ENCODE data around the gene COPZ1.

COPZ1 gene

DNA sequence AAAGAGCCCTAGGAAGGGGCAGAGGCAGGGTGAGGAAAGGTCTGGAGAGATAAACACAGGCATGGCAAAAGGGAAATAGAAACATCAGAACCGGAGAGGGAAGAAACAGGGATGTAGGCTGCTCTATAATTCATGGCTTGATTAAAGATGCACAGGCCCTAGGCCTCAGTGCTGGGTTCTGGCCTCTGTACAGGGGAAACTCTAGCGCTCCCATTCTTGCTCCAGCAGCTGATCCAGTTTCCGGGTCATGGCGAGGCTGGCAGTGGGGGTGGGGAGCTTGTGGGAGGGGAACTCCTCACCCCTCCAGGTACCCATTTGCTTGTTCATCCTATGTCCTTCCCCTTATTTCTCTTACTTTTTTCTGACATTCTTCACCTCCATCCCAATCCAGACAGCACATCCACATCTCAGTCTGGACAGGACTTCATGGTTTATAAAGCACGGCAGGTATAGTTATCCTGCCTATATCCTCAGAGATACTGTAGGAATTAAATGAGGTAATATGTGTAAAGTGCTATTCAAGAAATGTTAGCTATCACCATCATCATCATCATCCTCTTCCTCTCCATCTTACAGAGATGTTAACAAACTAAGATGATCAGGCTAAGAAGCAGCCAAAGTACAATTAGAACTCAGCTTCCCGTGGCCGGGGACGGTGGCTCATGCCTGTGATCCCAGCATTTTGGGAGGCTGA is 47.3 kb downstream of the COPZ1 start:
- H3K4me3 ChIP-seq (ENCODE audit: low read depth, low read length) = no peak overlapping the region
- no peak for DNase-seq (ENCODE audit: low read depth)

DNA sequence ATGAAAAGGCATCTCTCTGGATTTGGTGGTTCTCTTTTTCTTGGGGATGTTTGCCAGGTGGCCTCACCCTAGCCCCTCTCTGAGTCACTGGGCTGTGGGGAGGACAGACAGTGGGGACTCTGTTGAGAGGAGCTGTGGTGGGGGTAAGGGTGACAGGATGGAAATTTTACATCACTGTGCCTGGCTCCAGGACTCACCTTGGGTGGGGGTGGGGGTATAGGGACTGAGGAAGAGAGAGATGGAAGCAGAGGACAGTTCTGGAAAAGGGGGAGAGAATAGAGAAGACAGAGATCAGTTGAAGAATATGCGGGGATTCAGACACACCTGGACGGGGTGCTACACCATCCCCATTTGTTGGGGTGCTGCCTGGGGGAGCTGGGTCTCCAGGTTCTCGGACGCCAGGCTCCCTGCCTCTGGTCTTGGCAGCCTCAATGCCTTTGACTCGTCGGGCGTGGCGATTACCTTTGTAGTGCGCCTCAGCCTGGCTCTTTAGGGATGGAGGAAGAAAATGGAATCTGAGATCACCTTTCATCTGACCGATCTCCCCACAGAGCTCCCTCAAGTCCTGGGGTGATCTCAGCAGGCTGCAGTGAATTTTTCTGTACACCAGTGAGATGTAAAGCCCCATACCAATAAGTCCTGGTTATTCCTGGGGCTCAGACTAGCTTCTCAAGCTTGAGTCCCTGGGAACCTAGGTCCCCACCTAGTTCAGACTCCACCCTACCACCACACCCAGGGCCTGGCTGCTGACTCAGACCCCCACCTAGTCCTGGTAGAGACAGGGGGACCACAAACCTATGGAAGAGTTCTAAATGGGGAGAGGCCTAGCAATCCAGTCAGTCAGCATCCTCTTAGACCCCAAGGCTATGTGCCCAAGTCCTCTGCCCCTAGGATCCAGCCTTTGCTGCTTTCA is 49.0 kb downstream of the COPZ1 start:
- DNase-seq (ENCODE audit: low read depth) = no peak
- no peak overlapping the region for H3K4me3 ChIP-seq (ENCODE audit: low read depth, low read length)

DNA sequence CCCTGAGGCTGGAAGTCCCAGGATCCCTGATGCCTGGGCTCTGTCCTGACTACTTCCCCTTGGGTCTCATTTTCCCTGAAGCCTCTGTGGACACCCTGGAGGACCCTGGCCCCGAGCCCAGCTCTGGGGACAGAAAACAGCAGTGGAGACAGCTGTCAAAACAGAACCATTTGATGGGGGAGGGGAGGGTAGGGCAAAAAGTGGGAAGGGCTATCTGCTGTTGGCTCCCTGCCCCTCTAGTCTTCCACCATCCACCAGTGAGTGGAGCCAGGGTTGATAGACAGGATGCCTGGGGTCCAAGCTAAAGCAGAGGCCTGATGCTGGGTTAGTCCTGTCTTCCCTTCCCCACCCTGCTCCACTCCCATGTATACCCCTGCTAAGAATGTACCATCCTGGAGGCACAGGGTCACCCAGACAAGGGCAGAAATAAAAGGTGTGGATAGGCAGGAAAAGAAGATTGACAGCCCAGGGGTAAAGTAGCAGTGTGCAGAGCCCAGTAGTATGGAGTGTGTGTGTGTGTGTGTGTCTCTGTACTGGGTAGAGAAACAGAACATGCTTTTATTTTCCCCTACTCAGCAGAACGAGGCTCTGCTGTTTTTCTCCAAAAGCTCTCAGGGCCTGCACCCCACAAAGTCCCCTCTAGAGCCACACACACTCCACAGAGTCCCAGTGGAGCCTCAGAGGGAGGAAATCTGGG is 49.8 kb downstream of the COPZ1 start:
- DNase-seq (ENCODE audit: low read depth) = no peak
- H3K4me3 ChIP-seq (ENCODE audit: low read depth, low read length) = no peak overlapping the region

DNA sequence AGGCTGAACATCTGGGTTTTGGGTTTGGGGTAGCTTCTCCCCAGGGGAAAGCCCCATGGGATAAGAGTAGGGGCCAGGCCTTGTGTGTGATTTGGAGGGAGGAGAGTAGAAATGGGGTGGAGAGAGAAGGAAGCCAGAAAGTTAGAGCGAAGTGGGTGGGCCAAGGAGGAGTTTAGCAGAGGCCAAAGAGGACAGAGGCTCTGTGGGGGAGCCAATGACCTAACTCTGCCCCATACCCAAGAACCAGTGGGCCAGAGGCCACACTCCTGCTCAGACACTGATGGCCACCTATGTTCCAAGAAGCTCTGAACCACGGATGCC is 50.3 kb downstream of the COPZ1 start:
- DNase-seq (ENCODE audit: low read depth) = no peak
- no peak overlapping the region for H3K4me3 ChIP-seq (ENCODE audit: low read depth, low read length)

DNA sequence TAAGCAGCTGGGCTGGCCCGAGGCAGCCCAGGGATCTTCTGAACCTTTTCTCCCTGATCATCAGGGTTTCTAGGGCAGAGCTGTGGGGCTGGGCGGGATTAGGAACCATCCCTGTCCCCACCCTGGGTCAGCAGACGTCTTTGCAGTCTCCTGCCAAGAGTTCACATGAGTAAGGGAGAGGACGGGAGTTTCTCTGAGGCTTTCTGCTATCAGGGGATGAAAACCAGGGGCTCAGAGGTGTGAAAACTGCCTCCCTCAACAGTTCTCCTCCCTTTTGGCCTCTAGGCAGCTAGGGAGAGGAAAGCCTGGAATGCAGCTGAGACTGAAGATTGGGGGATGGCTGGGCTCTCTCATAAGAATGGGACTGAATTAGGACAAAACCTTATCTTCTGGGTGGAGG is 51.7 kb downstream of the COPZ1 start:
- DNase-seq (ENCODE audit: low read depth) = no peak
- no peak overlapping the region for H3K4me3 ChIP-seq (ENCODE audit: low read depth, low read length)

DNA sequence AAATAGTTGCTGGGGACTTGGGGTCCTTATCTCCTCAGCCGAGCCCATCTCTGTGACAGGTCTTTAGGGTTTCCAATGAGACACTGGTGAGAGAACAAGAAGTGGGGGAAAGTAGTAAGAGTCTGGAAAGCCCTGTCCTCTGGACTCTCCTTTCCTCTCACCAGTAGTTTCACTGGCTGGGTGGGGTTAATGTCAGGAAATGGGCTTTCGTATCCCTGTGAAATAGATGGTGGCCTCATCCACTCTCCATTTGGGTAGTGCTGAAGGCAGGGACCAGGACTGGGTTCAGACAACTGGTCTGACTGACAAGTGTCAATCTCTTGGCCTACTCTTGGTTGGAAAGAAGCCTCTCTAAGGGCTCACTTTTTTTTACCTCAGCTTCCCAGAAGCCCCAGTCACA is 52.1 kb downstream of the COPZ1 start:
- no peak overlapping the region for H3K4me3 ChIP-seq (ENCODE audit: low read depth, low read length)
- no peak for DNase-seq (ENCODE audit: low read depth)

DNA sequence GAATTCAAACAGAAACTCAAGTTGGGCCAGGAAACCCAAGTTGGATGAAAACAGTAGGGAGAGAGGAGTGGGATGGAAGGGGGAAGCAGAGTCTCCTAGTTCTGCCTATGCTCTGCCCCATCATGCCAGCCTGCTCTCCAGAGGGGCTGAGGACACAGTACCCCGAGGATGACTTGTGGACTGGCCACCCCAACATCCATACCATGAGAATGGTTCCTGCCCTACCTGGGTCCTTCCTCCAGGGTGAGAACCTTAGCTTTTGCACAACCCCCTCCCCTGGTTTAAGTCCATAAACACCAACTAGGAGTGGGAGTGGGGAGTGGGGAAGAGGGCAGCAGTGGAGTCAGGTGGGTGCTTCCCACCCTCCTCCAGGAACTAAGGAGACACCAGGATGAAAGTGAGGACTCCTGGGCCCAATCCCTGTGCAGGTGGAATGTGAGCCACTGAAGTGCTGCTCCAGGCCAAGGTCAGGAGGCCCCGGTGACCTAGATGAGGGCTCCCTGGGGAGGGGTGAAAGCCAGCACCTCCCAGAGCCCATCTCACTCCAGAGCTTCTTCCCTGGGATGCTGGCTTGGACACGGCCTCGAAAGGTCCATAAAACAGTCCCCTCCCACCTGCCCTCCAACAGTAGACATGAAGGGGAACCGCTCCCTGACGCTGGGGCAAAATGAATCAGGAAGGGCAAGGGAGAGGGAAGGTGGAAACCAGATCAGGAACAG is 53.0 kb downstream of the COPZ1 start:
- no peak overlapping the region for H3K4me3 ChIP-seq (ENCODE audit: low read depth, low read length)
- no peak for DNase-seq (ENCODE audit: low read depth)

DNA sequence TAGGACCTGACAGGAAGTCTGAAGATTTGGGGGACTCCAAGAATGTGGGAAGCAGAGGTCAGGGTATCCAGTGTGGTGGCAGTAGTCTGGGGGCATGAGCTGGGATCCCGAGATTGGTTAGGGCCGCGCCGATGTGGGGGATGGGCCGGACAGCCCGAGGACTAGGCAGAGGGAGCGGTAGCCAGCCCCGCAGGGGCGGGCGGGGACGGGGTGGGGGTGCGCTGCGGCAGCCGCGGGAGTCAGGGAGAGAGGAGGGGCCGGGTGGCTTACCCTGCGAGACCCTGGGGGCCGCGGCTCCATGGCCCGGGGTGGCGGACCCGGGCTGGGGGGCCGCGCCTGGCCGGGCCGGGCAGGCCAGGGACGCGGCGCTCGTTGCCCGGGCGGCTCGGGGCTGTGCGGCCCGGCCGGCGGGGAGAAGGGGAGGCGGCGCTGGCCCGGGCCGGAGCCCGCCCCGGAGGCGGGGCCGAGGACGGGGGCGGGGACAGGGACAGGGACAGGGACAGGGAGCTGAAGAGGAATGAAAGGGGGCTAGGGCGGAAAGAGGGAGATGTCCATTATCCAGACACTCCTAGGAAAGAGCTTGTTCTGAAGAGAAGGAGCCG is 54.0 kb downstream of the COPZ1 start:
- no peak for DNase-seq (ENCODE audit: low read depth)
- H3K4me3 ChIP-seq (ENCODE audit: low read depth, low read length) = peak overlapping the region; percentile 51

DNA sequence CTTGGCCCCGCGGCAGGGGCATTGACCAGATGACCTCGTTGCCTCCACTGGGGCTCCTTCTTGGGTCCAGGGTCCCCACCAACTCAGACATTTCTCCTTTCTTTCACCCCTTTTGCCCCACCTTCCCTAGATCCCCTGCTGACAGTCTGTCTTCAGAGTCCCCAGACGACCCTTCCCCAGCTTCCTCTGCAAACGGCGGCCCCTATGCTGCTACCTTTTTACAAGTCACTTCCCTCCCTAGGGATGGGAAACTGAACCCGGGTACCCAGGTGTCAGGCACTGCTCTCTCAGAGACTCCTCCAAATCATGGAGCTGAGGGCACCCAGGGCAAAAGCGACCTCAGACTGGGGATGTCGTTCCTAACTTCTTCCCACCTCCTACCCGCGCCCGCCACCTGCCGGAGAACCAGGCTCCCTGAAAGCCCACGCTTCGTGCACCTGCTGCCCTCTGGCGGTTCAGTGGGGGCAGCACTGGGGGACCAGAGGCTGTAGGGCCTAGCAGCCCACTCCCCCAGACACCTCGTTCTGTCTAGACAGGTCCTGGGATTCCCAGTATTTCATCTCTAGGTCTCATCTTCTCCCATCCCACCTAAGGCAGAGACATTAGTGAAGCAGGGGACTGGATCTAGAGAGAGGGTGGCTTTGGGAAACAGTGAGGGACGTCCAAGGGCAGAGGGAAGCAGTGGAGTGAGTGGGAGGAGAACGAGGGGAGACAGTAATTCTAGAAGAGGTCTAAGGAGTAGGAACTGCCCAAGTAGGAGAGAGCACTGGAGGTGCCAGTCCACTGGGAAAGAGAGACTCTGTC is 54.7 kb downstream of the COPZ1 start:
- H3K4me3 ChIP-seq (ENCODE audit: low read depth, low read length) = peak overlapping the region; percentile 51

DNA sequence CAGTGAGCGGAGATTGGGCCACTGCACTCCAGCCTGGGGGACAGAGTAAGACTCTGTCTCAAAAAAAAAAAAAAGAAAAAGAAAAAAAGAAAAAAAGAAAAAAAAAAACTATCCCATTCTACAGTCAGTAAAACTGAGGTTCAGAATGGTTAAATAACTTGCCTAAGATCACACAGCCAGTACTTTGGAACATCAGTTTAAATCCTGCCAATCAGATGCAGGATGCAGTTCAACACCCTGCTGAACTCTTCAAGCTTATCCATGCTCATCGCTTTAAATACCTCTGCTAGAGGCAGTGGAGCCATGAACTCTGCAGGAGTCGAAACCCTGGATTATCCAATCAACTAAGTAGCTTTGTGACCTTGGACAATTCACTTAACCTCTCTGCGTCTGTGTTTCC is 56.2 kb downstream of the COPZ1 start:
- no peak for DNase-seq (ENCODE audit: low read depth)
- H3K4me3 ChIP-seq (ENCODE audit: low read depth, low read length) = no peak overlapping the region

More for the DNA sequence above, 54.7 kb downstream of the COPZ1 start:
- DNase-seq (ENCODE audit: low read depth) = peak; percentile 41

DNA sequence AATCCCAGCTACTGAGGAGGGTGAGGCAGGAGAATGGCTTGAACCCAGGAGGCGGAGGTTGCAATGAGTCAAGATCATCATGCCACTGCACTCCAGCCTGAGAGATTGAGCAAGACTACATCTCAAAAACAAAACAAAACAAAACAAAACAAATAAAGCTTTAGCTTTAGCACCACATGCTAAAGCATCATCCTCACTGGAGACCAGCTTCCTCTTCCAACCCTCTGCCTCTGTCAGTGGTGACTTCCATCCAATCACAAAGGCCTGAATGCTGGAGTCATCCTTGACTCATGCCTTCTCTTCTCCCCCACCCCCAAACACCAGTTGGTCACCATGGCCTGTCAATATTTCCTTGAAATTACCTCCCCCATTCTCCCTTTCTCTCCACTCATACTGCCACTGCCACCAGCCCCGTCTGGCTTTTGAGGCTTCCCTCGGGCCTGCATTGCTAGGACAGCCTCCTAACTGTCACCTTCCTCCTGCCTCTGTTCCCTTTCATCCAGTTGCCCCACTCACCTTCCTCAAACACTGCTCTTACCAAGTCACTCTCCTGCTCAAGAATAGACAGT is 58.2 kb downstream of the COPZ1 start:
- DNase-seq (ENCODE audit: low read depth) = peak; percentile 86
- H3K4me3 ChIP-seq (ENCODE audit: low read depth, low read length) = no peak overlapping the region

DNA sequence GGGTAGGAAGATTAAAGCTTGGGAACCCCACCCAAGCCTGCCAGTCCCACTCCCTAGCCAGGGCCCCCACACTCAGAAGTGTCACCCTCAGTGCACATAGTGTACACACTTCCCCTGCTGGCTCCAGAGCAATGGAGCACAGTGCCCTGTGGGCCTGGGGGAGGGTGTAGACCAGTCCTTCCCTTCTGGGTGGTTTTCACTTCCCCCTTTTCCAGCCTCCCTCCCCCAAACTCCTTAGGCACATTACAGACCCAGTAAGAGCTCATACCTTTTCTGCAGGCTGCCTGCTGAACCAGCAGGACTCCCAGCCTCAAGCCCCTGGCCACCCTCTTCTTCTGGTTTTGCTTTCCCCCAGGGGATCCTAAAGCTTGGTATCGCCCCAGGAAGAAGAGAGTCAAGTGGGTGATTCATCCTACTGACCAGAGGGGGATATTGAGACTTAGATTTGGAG is 59.7 kb downstream of the COPZ1 start, which contains the start of gene ZNF385A:
Gene ZNF385A, minus strand, starts transcription at position 143 of the 451 bp plus-strand sequence. CDS start 219 bp downstream, outside the sequence.
- H3K4me3 ChIP-seq (ENCODE audit: low read depth, low read length) = no peak within 1 kb of the TSS
- no peak for DNase-seq (ENCODE audit: low read depth)

DNA sequence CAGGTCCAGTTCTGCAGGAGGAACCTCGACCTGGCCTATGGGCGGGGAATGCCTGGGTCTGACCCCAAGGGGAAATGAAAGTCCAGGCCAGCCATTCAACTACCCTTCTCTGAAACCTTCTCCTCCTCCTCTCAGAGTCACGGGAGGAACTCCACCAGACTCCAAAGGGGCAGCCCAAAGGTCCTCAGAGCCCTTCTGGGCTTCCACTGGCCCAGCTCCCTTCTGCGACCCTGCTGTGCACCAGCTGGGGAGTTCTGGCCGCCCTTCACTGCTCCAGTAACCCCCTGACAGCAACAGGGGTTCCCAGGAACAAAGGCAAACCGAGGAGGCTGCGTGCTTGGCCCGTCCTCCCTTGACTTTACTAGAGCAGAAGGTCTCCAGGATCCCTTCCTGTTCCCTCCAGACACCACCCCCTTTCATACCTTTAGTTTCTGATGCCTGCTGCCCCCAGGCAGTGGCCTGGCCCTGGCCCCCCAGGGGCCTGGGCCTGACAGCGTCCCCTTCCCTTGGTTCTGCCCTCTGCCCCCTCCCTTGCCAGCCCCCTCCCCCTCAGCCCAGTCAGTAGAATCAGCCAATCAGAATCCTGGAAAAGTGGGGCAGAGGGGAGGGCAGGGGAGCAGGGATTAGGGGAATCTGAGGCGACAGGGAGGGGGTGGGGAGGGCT is 60.5 kb downstream of the COPZ1 start:
- DNase-seq (ENCODE audit: low read depth) = no peak
- H3K4me3 ChIP-seq (ENCODE audit: low read depth, low read length) = no peak overlapping the region

DNA sequence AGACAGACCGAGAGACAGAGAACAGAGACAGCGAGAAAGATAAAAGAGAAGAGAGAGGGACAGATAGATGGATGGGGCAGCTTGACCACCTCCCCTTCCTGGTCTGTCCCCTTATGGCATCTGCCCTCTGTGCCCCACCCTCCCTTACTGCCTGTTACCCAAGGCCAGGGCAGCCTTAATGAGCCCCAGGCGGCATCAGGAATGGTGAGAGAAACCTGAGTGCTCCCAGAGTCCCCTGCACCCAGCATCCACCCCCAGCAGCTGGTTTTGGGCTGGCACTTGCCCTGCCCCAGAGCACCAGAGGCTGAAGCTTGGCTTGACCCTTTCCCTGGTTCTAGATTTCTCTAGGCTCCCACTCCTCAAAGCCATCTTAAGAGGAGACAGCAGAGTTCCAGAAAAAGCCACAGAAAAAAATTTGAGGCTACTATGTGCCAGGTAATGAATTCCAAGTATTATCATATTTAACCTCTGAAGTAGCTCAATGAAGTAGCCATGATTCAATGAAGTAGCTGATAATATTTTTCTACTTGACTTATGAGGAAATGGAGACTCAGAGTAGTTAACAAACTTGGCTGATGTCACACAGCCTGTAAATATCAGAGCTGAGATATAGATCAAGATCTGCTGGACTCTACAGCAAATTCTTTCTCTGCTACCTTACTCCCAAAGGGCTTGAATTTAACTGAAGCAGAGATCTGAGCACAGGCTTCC is 61.6 kb downstream of the COPZ1 start:
- DNase-seq (ENCODE audit: low read depth) = no peak
- H3K4me3 ChIP-seq (ENCODE audit: low read depth, low read length) = no peak overlapping the region

DNA sequence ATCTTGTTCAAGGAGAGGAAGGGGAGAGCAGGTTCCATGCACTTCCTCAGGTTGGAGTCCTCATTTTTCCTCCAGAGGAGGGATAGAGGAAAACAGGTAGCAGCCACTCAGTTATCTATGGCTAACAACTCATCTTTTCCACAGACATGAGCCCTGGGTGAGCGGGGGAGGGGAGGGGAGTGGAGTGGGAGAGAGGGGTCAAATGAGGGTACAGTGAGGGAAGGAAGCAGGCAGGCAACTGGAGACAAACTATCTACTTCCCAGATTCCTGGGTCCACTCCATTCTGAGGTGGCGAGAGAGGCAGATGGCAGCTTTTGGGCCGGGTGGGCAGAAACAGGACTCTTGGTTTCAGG is 62.2 kb downstream of the COPZ1 start:
- no peak for DNase-seq (ENCODE audit: low read depth)
- H3K4me3 ChIP-seq (ENCODE audit: low read depth, low read length) = no peak overlapping the region

DNA sequence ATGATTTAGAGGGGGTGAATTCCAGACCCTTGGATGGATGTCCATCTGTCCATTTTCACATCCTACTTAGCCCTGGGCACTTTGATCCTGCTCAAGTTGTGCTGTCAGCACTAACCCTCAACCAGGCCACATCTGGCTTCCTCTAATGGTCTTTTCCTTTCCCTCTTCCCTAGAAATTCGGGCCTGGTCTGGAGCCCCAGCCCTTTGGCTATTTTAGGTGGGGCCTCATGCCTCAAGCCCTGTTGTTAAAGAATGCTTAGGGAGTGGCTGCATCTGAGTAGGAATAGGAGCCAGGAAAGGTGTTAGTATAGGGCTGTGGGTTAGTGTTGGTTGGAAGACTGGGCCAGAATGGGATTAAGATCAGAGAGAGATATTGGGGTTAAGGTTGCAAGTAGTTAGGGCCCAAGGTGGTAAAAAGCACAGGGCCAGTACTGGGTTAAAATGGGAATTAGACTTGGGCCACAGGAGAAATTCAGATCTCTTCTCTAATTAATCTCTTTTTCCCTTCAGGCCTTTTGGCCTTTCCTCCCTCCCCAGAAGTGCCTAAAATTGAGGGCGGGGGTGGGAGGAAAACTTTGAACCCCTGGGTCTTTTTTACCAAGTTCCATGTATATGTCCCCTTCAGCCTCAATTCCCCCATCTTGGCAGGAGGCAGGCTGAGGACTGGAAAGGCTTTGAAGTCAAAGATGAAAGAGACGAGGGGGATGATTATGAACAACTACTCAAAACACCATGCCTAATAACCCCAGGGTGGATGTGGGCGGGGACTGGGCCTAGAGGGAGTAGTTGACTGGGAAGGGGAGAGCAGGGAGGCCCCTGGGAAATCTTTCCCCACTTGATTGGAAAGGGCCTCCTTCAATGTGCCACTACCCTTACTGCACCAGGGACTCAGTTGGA is 63.6 kb downstream of the COPZ1 start:
- no peak overlapping the region for H3K4me3 ChIP-seq (ENCODE audit: low read depth, low read length)
- DNase-seq (ENCODE audit: low read depth) = no peak
